ENCODE data around the gene AFAP1L2. TPM values are rescaled to one million over a fixed set of nuclear protein-coding genes. Genes with fewer than 3 reads are reported as not detected.

Gene AFAP1L2
- total RNA-seq, 2 experiments from 2014 or later = 0.36 to 0.50 TPM

DNA sequence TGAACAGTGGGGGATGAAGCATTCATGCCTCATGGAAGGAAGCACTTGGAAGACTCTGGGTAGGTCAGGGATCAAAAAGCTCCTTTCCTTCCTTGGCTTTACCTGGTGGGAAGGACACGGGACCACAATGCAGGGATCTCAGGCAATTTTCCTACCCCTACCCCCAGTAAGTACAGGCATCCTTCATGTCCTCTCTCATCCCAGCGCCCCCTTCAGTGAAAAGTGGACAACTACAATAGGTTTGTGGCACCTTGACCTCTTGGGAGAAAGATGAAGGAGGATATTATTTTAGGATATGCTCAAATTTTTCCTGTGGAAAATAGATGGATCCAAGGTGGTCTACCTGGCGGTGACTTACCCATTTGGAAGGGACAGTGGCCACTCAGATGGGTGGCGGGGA is 16.5 kb downstream of the AFAP1L2 start:
- peaks cover 0 to 4% of the 10 kb centered on the region in 2 experiments for H3K9me3 ChIP-seq (ENCODE audit: control insufficient read depth in 1 of 2, insufficient read depth in 1 of 2, low read length in 2 of 2)
- no peak for ATAC-seq (ENCODE audit: poor library complexity)
- TF ChIP-seq, protein P1, sequence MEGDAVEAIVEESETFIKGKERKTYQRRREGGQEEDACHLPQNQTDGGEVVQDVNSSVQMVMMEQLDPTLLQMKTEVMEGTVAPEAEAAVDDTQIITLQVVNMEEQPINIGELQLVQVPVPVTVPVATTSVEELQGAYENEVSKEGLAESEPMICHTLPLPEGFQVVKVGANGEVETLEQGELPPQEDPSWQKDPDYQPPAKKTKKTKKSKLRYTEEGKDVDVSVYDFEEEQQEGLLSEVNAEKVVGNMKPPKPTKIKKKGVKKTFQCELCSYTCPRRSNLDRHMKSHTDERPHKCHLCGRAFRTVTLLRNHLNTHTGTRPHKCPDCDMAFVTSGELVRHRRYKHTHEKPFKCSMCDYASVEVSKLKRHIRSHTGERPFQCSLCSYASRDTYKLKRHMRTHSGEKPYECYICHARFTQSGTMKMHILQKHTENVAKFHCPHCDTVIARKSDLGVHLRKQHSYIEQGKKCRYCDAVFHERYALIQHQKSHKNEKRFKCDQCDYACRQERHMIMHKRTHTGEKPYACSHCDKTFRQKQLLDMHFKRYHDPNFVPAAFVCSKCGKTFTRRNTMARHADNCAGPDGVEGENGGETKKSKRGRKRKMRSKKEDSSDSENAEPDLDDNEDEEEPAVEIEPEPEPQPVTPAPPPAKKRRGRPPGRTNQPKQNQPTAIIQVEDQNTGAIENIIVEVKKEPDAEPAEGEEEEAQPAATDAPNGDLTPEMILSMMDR (IDR thresholded peaks at IDR 0.05) = no peak
- H3K27ac Mint-ChIP-seq = no peak overlapping the region
- no peaks in the 10 kb centered on the region for H3K36me3 ChIP-seq (ENCODE audit: insufficient read depth, low read length)
- H3K27me3 ChIP-seq (ENCODE audit: control insufficient read depth in 1 of 2, insufficient read depth in 2 of 2, low read length in 2 of 2) = peaks cover 0 to 4% of the 10 kb centered on the region in 2 experiments
- H3K27ac ChIP-seq (ENCODE audit: low read depth in 1 of 2, low read length in 2 of 2) = no peak overlapping the region
- no peaks in the 10 kb centered on the region for H3K4me1 Mint-ChIP-seq (ENCODE audit: low read depth)
- H3K4me1 ChIP-seq (ENCODE audit: insufficient read depth, low read length) = no peaks in the 10 kb centered on the region
- intact Hi-C loops (cut with DNase I, micrococcal nuclease) = no loop called here
- H3K36me3 Mint-ChIP-seq (ENCODE audit: low read depth) = no peaks in the 10 kb centered on the region
- no peak overlapping the region for H3K4me3 ChIP-seq (ENCODE audit: low read length)
- DNase-seq = no peak
- no peaks in the 10 kb centered on the region for H3K9me3 Mint-ChIP-seq
- no peak overlapping the region for H3K4me3 Mint-ChIP-seq
- CTCF ChIA-PET = no interaction called here
- peaks cover 11% of the 10 kb centered on the region for H3K27me3 Mint-ChIP-seq
- POLR2A ChIA-PET = no interaction called here

DNA sequence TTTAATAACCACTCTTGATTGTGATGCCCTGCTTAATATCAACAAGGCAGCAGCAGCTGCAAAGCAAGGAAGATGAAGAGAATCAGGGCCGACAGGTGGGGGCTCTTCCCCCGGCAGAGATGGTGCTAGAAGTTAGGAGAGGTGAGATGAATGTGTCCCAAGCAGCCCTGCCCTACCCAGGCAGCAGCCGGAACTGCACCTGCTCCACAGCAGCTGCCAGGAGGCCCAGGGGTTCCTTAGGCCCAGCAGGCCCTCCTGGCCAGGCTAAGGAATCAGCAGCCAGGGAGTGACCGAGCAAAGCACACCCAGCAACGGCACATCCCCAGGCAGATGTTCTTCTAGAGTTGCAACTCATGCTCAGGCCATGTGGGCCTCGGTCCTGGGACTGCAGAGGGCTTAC is 17.9 kb downstream of the AFAP1L2 start:
- H3K9me3 ChIP-seq (ENCODE audit: control insufficient read depth in 1 of 2, insufficient read depth in 1 of 2, low read length in 2 of 2) = peaks cover 0 to 4% of the 10 kb centered on the region in 2 experiments
- Mint-ChIP-seq H3K9me3 (no peaks in the 10 kb centered on the region), H3K27ac (no peak overlapping the region), H3K4me1 (ENCODE audit: low read depth) (no peaks in the 10 kb centered on the region), H3K4me3 (no peak overlapping the region), H3K27me3 (peaks cover 20% of the 10 kb centered on the region), H3K36me3 (ENCODE audit: low read depth) (no peaks in the 10 kb centered on the region)
- H3K27ac ChIP-seq (ENCODE audit: low read depth in 1 of 2, low read length in 2 of 2) = no peak overlapping the region
- TF ChIP-seq, protein P1 (IDR thresholded peaks at IDR 0.05) = no peak
- no peak for ATAC-seq (ENCODE audit: poor library complexity)
- CTCF ChIA-PET = no interaction called here
- H3K27me3 ChIP-seq (ENCODE audit: control insufficient read depth in 1 of 2, insufficient read depth in 2 of 2, low read length in 2 of 2) = no peaks in the 10 kb centered on the region
- H3K36me3 ChIP-seq (ENCODE audit: insufficient read depth, low read length) = no peaks in the 10 kb centered on the region
- intact Hi-C loops (cut with DNase I, micrococcal nuclease) = no loop called here
- DNase-seq = no peak
- no peak overlapping the region for H3K4me3 ChIP-seq (ENCODE audit: low read length)
- POLR2A ChIA-PET = no interaction called here
- H3K4me1 ChIP-seq (ENCODE audit: insufficient read depth, low read length) = no peaks in the 10 kb centered on the region

DNA sequence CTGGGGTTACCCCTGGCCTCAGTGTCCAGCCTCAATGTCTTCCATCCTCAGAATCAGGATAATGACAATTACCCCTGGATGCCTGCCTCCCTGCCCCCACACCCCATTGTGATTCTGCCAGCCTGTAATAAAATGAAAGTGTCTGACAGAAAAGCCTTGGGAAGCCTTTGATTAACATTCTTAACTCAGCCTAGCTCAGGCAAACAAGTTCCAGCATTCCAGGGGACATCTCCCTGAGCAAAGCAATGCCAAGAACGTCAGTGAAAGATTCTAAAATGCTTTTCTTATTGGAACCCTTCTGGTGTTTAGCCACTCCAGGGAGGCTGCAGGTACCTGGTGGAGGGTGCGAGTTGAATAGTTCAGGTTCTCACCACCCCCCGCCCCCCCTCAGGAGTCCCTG is 18.7 kb downstream of the AFAP1L2 start:
- CTCF ChIA-PET = no interaction called here
- no peak overlapping the region for H3K27ac ChIP-seq (ENCODE audit: low read depth in 1 of 2, low read length in 2 of 2)
- Mint-ChIP-seq H3K27ac (no peak overlapping the region), H3K27me3 (peaks cover 21% of the 10 kb centered on the region), H3K4me1 (ENCODE audit: low read depth) (no peaks in the 10 kb centered on the region), H3K9me3 (no peaks in the 10 kb centered on the region), H3K4me3 (no peak overlapping the region), H3K36me3 (ENCODE audit: low read depth) (no peaks in the 10 kb centered on the region)
- H3K36me3 ChIP-seq (ENCODE audit: insufficient read depth, low read length) = no peaks in the 10 kb centered on the region
- POLR2A ChIA-PET = no interaction called here
- ATAC-seq (ENCODE audit: poor library complexity) (no peak), DNase-seq (no peak)
- peaks cover 0 to 4% of the 10 kb centered on the region in 2 experiments for H3K9me3 ChIP-seq (ENCODE audit: control insufficient read depth in 1 of 2, insufficient read depth in 1 of 2, low read length in 2 of 2)
- H3K4me3 ChIP-seq (ENCODE audit: low read length) = no peak overlapping the region
- H3K4me1 ChIP-seq (ENCODE audit: insufficient read depth, low read length) = no peaks in the 10 kb centered on the region
- TF ChIP-seq, protein P1 (IDR thresholded peaks at IDR 0.05) = no peak
- intact Hi-C loops (cut with DNase I, micrococcal nuclease) = no loop called here
- H3K27me3 ChIP-seq (ENCODE audit: control insufficient read depth in 1 of 2, insufficient read depth in 2 of 2, low read length in 2 of 2) = no peaks in the 10 kb centered on the region
